ENCODE results near the gene HOXB9. TPM values are rescaled to one million over a fixed set of nuclear protein-coding genes. Genes with fewer than 3 reads are reported as not detected.

Gene HOXB9
- total and polyA plus RNA-seq, 4 donors: 0.33 to 0.75 (median 0.39) TPM; not detected in 1

GRCh38 chr17:48587276-48588073, 38.7 kb downstream of the HOXB9 start:
- Histone ChIP-seq H3K4me1 (ENCODE audit: control insufficient read depth in 1 of 2, insufficient read depth in 2 of 2, low read length in 2 of 2) (no peaks in the 10 kb centered on the region), H3K36me3 (ENCODE audit: control insufficient read depth in 1 of 2, insufficient read depth in 2 of 2, low read length in 1 of 2) (no peaks in the 10 kb centered on the region), H3K27ac (ENCODE audit: low read depth in 1 of 2, low read length in 2 of 2) (no peak overlapping the region), H3K9me3 (ENCODE audit: control insufficient read depth, low read length) (no peaks in the 10 kb centered on the region), H3K27me3 (ENCODE audit: control insufficient read depth in 1 of 2, insufficient read depth in 2 of 2, low read length in 1 of 2) (no peaks in the 10 kb centered on the region), H3K4me3 (ENCODE audit: low read length in 2 of 2) (no peak overlapping the region)
- intact Hi-C loops (cut with DNase I): no loop called here
- DNase-seq (no peak), ATAC-seq (ENCODE audit: low FRiP score) (no peak)
- WGBS, 2 donors: 73 to 84% methylated on average over 5 of the region's 5 CpGs

GRCh38 chr17:48586355-48587258, 39.6 kb downstream of the HOXB9 start:
- Histone ChIP-seq H3K9me3 (ENCODE audit: control insufficient read depth, low read length) (no peaks in the 10 kb centered on the region), H3K36me3 (ENCODE audit: control insufficient read depth in 1 of 2, insufficient read depth in 2 of 2, low read length in 1 of 2) (no peaks in the 10 kb centered on the region), H3K27ac (ENCODE audit: low read depth in 1 of 2, low read length in 2 of 2) (no peak overlapping the region), H3K27me3 (ENCODE audit: control insufficient read depth in 1 of 2, insufficient read depth in 2 of 2, low read length in 1 of 2) (no peaks in the 10 kb centered on the region), H3K4me3 (ENCODE audit: low read length in 2 of 2) (no peak overlapping the region), H3K4me1 (ENCODE audit: control insufficient read depth in 1 of 2, insufficient read depth in 2 of 2, low read length in 2 of 2) (no peaks in the 10 kb centered on the region)
- DNase-seq (no peak), ATAC-seq (ENCODE audit: low FRiP score) (no peak)
- intact Hi-C loops (cut with DNase I): no loop called here
- 51 to 71% methylated on average over 34 of the region's 34 CpGs for WGBS, 2 donors

- H3K9me3 ChIP-seq (ENCODE audit: control insufficient read depth, low read length): no peaks in the 10 kb centered on the region
- DNase-seq (no peak), ATAC-seq (ENCODE audit: low FRiP score) (no peak)
- 60 to 64% methylated on average over 2 of the region's 2 CpGs for WGBS, 2 donors
- no peak overlapping the region for H3K4me3 ChIP-seq (ENCODE audit: low read length in 2 of 2)
- intact Hi-C loops (cut with DNase I): no loop called here
- H3K4me1 ChIP-seq (ENCODE audit: control insufficient read depth in 1 of 2, insufficient read depth in 2 of 2, low read length in 2 of 2): no peaks in the 10 kb centered on the region
- no peak overlapping the region for H3K27ac ChIP-seq (ENCODE audit: low read depth in 1 of 2, low read length in 2 of 2)
- no peaks in the 10 kb centered on the region for H3K27me3 ChIP-seq (ENCODE audit: control insufficient read depth in 1 of 2, insufficient read depth in 2 of 2, low read length in 1 of 2)
- H3K36me3 ChIP-seq (ENCODE audit: control insufficient read depth in 1 of 2, insufficient read depth in 2 of 2, low read length in 1 of 2): no peaks in the 10 kb centered on the region
Observed at GRCh38 chr17:48584223-48584741, 41.9 kb downstream of the HOXB9 start.

- Histone ChIP-seq H3K36me3 (ENCODE audit: control insufficient read depth in 1 of 2, insufficient read depth in 2 of 2, low read length in 1 of 2) (no peaks in the 10 kb centered on the region), H3K4me3 (ENCODE audit: low read length in 2 of 2) (no peak overlapping the region), H3K27ac (ENCODE audit: low read depth in 1 of 2, low read length in 2 of 2) (no peak overlapping the region), H3K9me3 (ENCODE audit: control insufficient read depth, low read length) (no peaks in the 10 kb centered on the region), H3K27me3 (ENCODE audit: control insufficient read depth in 1 of 2, insufficient read depth in 2 of 2, low read length in 1 of 2) (no peaks in the 10 kb centered on the region), H3K4me1 (ENCODE audit: control insufficient read depth in 1 of 2, insufficient read depth in 2 of 2, low read length in 2 of 2) (no peaks in the 10 kb centered on the region)
- 89 to 94% methylated on average over 3 of the region's 3 CpGs for WGBS, 2 donors
- DNase-seq (no peak), ATAC-seq (ENCODE audit: low FRiP score) (no peak)
- intact Hi-C loops (cut with DNase I): no loop called here
Observed at GRCh38 chr17:48583708-48584222, 42.4 kb downstream of the HOXB9 start.

- H3K27me3 ChIP-seq (ENCODE audit: control insufficient read depth in 1 of 2, insufficient read depth in 2 of 2, low read length in 1 of 2): no peaks in the 10 kb centered on the region
- no peak overlapping the region for H3K4me3 ChIP-seq (ENCODE audit: low read length in 2 of 2)
- H3K36me3 ChIP-seq (ENCODE audit: control insufficient read depth in 1 of 2, insufficient read depth in 2 of 2, low read length in 1 of 2): no peaks in the 10 kb centered on the region
- DNase-seq (no peak), ATAC-seq (ENCODE audit: low FRiP score) (no peak)
- no peaks in the 10 kb centered on the region for H3K4me1 ChIP-seq (ENCODE audit: control insufficient read depth in 1 of 2, insufficient read depth in 2 of 2, low read length in 2 of 2)
- no peaks in the 10 kb centered on the region for H3K9me3 ChIP-seq (ENCODE audit: control insufficient read depth, low read length)
- 33 to 53% methylated on average over 7 of the region's 7 CpGs for WGBS, 2 donors
- intact Hi-C loops (cut with DNase I): no loop called here
- peak overlapping the region; percentile 11 to 49 for H3K27ac ChIP-seq (ENCODE audit: low read depth in 1 of 2, low read length in 2 of 2)
Observed at GRCh38 chr17:48582750-48583069, 43.4 kb downstream of the HOXB9 start.

GRCh38 chr17:48579760-48580554, 46.2 kb downstream of the HOXB9 start:
- intact Hi-C loops (cut with DNase I): no loop called here
- Histone ChIP-seq H3K36me3 (ENCODE audit: control insufficient read depth in 1 of 2, insufficient read depth in 2 of 2, low read length in 1 of 2) (no peaks in the 10 kb centered on the region), H3K4me1 (ENCODE audit: control insufficient read depth in 1 of 2, insufficient read depth in 2 of 2, low read length in 2 of 2) (no peaks in the 10 kb centered on the region), H3K4me3 (ENCODE audit: low read length in 2 of 2) (no peak overlapping the region), H3K27me3 (ENCODE audit: control insufficient read depth in 1 of 2, insufficient read depth in 2 of 2, low read length in 1 of 2) (no peaks in the 10 kb centered on the region), H3K9me3 (ENCODE audit: control insufficient read depth, low read length) (no peaks in the 10 kb centered on the region), H3K27ac (ENCODE audit: low read depth in 1 of 2, low read length in 2 of 2) (no peak overlapping the region)
- ATAC-seq (ENCODE audit: low FRiP score) (no peak), DNase-seq (no peak)
- 75 to 77% methylated on average over 26 of the region's 26 CpGs for WGBS, 2 donors

- no peak overlapping the region for H3K27ac ChIP-seq (ENCODE audit: low read depth in 1 of 2, low read length in 2 of 2)
- intact Hi-C loops (cut with DNase I): no loop called here
- 70 to 80% methylated on average over 7 of the region's 7 CpGs for WGBS, 2 donors
Observed at GRCh38 chr17:48579471-48579759, 46.7 kb downstream of the HOXB9 start.

More at GRCh38 chr17:48579471-48579759, 46.7 kb downstream of the HOXB9 start:
- H3K9me3 ChIP-seq (ENCODE audit: control insufficient read depth, low read length): no peaks in the 10 kb centered on the region
- ATAC-seq (ENCODE audit: low FRiP score) (no peak), DNase-seq (no peak)
- H3K27me3 ChIP-seq (ENCODE audit: control insufficient read depth in 1 of 2, insufficient read depth in 2 of 2, low read length in 1 of 2): no peaks in the 10 kb centered on the region
- H3K36me3 ChIP-seq (ENCODE audit: control insufficient read depth in 1 of 2, insufficient read depth in 2 of 2, low read length in 1 of 2): no peaks in the 10 kb centered on the region
- no peak overlapping the region for H3K4me3 ChIP-seq (ENCODE audit: low read length in 2 of 2)
- peaks cover 0 to 5% of the 10 kb centered on the region in 2 donors for H3K4me1 ChIP-seq (ENCODE audit: control insufficient read depth in 1 of 2, insufficient read depth in 2 of 2, low read length in 2 of 2)
